GM12873 (cell line): ENCODE results near the gene PPTC7.

Experiments
- TF ChIP-seq, protein P1 (sequence below): IDR thresholded peaks from 2 replicates; pipeline ENCODE4 v1.5.1; 2012; ENCODE audit warnings: low read depth, mild to moderate bottlenecking, moderate library complexity, low read length, control low read depth; ENCODE audit not compliant: insufficient read depth; ENCODE audit errors: missing control alignments

Gene PPTC7

DNA sequence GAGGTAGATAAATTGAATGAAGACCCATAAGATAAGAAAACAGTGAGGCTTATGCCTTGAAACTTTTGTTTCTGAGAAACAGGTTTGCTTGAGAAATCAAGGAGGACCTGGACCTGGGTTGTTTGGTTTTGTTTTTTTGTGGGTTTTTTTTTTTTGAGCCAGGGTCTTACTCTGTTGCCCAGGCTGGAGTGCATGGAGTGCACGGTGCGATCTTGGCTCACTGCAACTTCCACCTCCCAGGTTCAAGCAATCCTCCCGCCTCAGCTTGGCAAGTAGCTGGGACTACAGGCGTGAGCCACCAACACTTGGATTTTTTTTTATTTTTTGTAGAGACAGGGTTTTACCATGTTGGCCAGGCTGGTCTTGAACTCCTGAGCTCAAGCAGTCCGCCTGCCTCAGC is 9.0 kb upstream of the PPTC7 start:
- TF ChIP-seq, protein P1, sequence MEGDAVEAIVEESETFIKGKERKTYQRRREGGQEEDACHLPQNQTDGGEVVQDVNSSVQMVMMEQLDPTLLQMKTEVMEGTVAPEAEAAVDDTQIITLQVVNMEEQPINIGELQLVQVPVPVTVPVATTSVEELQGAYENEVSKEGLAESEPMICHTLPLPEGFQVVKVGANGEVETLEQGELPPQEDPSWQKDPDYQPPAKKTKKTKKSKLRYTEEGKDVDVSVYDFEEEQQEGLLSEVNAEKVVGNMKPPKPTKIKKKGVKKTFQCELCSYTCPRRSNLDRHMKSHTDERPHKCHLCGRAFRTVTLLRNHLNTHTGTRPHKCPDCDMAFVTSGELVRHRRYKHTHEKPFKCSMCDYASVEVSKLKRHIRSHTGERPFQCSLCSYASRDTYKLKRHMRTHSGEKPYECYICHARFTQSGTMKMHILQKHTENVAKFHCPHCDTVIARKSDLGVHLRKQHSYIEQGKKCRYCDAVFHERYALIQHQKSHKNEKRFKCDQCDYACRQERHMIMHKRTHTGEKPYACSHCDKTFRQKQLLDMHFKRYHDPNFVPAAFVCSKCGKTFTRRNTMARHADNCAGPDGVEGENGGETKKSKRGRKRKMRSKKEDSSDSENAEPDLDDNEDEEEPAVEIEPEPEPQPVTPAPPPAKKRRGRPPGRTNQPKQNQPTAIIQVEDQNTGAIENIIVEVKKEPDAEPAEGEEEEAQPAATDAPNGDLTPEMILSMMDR, result no peak

DNA sequence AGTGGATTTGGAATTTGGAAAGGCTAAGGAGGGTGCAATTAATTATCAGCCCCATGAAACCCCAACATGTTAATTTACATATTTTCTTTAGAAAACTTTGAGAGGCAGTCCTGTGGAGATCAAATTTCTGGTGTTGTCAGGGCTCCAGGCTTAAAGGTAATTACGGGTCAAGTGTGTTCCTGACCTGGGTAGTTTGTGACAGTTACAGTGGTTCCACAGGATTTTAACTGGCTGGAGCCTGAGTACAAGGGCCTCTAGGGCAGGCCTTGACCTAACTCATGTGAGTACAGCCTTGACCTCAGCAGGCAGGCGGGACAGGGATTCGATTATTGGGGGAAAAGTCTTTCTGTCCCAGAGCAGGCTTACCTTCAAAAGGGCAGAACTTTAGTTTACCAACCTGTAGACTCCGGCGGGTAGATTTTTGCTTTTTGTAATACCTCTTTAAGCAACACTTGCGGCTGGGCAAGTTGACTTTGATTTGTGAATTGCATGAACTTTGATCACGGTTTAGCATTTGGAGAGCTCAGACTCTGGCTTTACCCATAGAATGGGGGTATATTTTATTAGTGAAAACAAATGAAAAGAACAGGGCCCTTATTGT is 8.4 kb upstream of the PPTC7 start:
- TF ChIP-seq, protein P1, result no peak

DNA sequence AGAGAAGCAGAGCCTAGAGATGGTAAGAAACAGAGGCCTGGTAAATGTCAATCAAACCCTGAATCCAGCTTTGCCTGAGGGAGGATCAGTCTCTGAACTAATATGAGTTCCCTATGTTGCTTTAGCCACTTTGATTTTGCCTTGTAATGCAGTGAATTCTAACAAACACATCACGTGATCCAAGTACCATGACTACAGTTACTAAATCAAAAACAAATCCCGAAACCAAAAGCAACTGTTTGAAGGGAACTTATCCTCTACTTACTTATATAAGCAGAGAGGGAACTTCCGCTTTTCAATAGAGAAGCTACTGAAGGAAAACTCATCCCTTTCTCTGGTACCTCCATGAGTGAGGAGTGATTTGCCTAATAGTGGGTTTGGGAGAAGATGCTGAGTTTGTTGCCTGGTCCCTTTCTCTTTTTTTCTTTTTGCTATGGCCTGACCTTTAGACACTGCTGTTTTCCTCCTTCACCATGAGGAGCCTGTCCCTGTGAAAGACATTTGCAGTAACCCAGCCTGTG is 7.7 kb upstream of the PPTC7 start:
- TF ChIP-seq, protein P1, result no peak

DNA sequence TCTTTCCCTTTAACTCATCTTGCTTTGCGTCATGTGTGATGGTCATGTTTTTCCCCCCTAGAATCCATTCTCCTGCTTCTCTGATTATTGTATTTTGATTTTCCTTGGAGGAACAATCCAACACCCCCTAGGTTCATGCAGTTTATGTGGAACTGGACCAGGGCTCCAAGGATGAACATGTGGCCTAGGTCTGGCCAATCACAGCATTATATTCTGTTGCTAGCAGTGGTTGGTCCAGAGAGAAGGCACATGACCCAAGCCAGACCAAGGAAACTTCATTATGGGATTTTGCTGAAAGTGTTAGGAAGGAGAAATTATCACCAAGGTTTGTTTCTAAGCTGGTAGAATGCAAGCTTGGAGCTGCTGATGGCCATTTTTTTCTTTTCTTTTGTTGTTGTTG is 6.9 kb upstream of the PPTC7 start:
- TF ChIP-seq, protein P1, result no peak

DNA sequence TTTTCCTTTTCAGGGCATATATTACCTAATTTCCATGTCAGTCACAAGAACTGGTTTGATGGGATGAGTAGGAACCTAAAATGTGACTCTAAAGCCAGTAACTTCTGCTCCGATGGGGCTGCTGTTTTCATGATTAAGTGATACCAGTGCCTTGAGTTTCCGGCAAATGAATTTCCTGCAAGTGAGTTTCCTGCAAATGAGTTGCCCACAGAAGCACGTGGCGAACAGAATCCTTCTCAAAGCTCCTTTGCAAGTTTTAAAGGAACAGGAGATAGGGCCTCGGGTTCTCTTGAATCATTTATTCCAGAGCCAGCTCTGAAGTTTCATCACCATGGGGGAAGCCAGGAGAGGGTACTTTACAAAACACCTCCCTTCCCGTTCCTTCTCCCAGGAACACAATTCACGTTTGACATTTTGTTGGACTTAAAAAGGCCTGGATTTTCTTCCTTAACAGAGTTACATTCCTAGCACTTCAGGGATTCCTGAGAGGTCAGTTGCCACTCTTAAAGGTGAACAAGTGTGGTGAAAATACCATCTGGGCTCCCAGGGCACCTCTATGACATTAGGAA is 2.2 kb upstream of the PPTC7 start:
- TF ChIP-seq, protein P1, result no peak

DNA sequence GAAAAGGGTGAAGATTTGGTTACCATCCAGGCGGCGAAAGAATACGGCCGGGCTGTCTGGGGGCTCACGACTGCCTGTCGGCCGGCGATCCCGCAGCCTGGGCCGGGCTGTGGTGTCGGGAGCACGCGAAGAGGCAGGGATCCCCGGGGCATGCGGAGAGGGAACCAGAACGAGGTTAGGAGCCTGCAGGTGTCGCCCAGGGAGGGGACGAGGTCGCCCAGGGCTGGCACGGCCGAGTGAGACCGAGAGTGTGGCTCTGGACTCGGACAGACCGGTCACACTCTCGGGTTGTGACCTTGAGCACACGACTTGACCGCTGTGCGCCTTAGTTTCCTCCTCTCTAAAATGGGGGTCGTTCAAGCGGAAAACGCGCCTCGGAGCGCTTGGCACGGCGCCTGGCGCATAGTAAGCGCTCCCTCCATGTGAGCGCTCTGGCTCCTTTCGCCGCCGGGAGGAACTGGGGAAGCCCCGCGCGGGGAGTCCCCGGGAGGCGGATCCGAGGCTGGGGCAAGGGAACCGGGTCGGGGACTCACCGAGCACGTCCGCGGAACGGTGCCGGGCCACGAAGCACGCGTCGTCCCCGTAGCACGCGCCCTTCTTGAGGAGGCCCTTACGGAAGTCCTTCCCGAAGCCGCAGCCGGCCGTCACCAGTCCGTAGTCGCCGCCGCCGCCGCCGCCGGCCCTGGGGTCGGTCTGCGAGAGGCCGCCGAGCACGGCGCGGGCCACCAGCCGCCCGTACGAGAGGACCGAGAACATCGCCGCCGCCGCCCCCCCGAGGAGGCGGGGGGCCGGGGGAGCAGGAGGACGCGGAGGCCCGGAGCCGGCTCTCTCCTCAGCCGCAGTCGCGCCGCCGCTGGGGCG is 612 bp downstream of the PPTC7 start:
- TF ChIP-seq, protein P1, result peak; percentile 4

DNA sequence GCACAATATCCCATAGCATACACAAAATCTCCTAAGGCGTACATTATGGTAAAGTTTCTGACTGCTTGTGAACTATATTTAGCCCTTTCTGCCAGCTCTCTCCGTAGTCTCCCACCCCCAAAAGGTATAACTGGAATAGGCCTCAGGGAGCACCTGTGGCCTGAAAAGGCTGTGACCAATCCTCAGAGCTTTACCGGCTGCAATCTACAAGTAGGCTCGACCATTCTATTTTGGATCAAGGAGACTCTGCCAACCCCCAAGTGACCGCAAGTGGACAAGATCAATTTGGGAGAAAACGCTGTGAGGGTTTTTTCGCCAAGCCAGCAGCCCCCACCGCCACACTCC is 1.2 kb downstream of the PPTC7 start:
- TF ChIP-seq, protein P1, result no peak
